Renal pelvis (tissue), 4 donors: ENCODE measurements around the gene TSPAN5. TPM values are rescaled to one million over a fixed set of nuclear protein-coding genes. Genes with fewer than 3 reads are reported as not detected.
"Not testable (repeated sequence)": the region's sequence is repeated elsewhere in the genome, so short reads cannot be mapped to it uniquely, and the experiment has no call there.

Source experiments
- DNase-seq: peaks from one replicate; pipeline ENCODE4 v3.0.0-alpha.2; 2013
- polyA plus RNA-seq, 3 donors: library from polyadenylated mRNA; unstranded; fragments of 120-200 nt; gene quantifications; one replicate each; pipeline ENCODE4 v1.2.1, GENCODE V29; 2013; ENCODE audit not compliant: insufficient read length in 3 of 3

The TSPAN5 gene
- polyA plus RNA-seq, 3 donors, result 21.3 to 28.2 (median 27.4) TPM

DNA sequence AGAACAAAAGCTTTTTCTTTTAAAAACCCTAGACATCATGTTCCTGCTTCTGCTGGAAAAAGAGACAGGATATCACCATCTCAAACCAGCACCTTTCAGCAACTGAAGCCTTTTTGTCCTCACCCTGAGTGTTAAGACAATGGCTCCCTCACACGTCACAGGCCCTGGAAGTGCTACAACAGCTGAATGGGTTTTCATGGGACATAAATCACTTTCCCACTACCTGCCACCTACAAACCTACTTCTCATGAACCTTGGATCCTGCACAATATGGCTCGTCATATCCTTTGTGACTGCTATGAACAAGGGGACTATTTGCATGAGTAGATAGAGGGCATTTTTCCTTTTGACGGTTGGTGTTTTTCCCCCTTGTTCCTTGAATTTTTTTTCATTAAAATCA lies 93.6 kb downstream of the TSPAN5 start:
- DNase-seq, result no peak

- DNase-seq, result no peak
These were observed 98.1 kb downstream of the TSPAN5 start for GRCh38 chr4:98560321-98560720.

- no peak for DNase-seq
These were observed 99.8 kb downstream of the TSPAN5 start for GRCh38 chr4:98558471-98559169.

DNA sequence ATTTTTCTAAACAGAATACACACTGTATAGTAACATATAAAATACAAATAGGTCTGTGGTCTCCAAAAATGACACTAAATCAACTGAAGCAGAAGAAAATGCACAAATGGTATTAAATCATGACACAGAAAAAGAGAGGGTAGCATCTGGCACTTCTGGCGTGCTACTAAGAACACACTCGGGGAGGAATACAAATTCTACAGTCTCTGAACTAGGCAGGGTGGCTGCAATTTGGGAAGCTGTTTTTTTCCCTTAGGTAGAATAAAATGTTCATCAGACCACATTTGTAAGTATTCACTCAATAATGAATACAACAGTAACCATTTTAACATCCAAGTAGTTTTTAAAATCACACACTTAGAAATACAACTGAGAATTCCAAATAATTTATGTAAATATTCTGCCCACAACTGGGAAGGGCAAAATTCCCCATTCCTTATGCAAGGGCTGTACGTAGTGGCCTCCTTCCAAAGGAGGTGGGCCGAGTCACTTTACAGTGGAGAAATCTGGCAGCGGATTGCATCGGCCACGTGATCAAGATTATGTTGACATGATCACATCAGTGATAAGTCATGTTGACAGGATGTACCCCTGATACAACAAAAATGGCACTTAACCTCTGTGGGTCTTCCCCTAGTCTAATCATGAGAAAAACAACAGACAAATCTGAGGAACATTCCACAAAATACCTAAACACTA lies 101.1 kb downstream of the TSPAN5 start:
- DNase-seq, result no peak

GRCh38 chr4:98556451-98556850 lies 102.0 kb downstream of the TSPAN5 start:
- DNase-seq, result no peak

GRCh38 chr4:98555798-98556445 lies 102.5 kb downstream of the TSPAN5 start:
- no peak for DNase-seq

DNA sequence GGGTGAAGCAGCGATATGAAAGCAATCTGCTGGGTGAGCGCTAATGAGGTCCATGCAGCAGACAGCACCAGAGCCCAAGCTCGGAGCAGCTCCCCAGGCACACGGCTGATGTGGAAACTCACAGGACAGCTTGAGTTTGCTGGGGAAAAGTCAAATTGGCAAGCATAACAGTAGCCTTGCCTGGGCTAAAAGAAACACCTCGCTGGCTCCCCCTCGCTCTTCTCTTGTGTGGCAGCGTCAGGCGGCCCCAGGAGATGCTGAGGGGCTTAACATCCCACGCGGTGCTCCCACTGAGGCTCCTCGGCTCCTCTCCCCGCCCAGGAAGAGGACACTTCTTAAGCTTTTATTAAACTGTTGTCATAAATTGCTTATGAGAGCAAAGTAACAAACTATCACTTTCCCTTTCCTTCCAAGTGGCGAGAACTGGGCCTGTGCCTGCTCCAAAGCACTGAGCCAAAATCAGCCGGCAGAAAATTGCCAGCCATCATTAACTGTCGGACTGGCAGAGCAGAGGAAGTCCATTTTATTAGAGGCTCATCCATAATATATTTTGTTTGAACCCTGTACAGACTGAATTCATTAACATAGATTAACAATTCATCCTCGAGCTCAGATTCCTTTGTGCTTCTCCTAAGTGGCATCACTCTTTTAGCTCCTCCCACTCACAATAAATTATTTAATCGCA lies 111.4 kb downstream of the TSPAN5 start:
- no peak for DNase-seq

- no peak for DNase-seq
These were observed 113.5 kb downstream of the TSPAN5 start for GRCh38 chr4:98544818-98545414.

DNA sequence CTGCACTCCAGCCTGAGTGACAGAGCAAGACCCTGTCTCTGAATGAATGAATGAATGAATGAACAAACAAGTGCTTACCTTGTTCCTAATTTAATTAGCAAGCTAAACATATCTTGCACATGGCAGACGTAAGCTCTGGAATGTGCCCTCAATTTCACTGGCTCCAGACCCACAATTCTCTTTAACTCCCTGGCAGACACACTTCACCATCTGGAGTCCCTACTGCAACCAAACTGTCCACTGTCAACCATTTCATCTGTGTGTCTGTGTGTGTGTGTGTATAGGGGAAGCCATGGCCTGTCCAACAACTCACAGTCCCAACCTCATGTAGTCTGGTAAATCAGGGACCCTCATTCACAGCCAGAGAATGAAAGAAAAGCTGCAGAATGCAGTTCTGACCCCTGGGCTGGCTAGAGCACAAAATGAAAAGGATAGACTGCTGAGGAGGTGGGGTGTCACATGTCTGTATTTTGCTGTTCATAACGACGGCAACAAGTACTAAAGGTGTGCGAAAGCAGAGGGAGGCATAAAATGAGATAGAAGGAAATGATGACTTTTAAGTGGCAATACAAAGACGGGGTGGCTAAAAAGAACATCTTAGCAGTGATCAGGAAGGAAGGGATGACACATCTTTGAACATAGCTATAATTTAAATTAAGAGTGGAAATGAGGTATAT lies 114.1 kb downstream of the TSPAN5 start:
- DNase-seq, result no peak

DNA sequence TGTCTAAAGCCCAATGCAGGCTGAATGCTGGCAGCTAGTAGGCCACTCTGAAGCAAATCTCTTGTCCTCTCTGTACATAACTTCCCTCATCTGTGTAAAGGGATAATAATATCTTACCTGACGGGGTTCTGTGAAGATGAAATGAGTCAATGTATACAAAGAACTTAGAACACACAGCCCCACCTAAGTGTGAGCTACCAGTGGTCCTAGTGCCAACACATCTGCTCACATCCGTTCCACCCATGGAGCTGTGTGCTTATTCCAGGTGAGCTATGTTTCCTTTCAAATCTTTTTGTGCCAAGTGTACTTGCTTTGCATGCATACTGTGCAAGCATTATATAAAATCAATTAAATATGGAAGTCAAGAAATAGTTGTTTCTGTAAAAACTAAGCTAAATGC lies 116.4 kb downstream of the TSPAN5 start:
- no peak for DNase-seq

GRCh38 chr4:98540803-98541202 lies 117.6 kb downstream of the TSPAN5 start:
- DNase-seq, result no peak

DNA sequence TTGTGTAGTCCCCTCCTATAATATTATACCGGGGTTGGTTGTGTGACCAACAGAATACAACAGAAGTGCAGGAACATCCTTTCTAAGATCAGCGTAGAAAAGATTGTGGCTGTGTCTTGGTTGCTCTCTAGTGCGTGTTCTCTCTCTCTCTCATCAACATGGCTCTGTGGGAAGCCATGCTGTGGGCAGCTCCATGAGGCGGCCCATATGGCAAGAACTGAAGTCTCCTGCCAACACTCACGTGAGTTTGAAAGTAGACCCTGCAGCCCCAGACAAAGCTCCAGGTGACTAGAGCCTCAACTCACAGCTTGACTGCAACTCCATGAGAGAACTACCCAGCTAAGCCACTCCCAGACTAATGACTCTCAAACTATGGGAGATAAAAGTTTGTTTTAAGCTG lies 118.7 kb downstream of the TSPAN5 start:
- no peak for DNase-seq

- DNase-seq, result no peak
These were observed 119.1 kb downstream of the TSPAN5 start for GRCh38 chr4:98539299-98539698.

DNA sequence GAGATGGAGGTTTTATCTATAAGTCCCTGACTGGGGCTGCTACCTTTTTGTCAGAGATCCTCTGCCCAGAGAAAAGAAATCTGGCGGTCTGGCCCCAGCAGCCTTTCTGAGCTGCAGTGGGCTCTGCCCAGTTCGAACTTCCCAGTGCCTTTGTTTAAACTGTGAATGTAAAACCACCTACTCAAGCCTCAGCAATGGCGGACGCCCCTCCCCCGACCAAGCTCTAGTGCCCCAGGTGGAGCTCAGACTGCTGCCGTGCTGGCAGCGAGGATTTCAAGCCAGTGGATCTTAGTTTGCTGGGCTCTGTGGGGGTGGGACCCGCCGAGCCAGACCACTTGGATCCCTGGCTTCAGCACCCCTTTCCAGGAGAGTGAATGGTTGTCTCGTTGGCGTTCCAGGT lies 121.8 kb downstream of the TSPAN5 start:
- no peak for DNase-seq

DNA sequence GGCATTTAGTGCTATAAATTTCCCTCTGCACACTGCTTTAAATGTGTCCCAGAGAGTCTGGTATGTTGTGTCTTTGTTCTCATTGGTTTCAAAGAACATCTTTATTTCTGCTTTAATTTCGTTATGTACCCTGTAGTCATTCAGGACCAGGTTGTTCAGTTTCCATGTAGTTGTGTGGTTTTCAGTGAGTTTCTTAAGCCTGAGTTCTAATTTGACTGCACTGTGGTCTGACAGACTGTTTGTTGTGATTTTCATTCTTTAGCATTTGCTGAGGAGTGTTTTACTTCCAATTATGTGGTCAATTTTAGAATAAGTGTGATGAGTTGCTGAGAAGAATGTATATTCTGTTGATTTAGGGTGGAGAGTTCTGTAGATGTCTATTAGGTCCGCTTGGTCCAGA lies 124.3 kb downstream of the TSPAN5 start:
- DNase-seq, result not testable (repeated sequence)

DNA sequence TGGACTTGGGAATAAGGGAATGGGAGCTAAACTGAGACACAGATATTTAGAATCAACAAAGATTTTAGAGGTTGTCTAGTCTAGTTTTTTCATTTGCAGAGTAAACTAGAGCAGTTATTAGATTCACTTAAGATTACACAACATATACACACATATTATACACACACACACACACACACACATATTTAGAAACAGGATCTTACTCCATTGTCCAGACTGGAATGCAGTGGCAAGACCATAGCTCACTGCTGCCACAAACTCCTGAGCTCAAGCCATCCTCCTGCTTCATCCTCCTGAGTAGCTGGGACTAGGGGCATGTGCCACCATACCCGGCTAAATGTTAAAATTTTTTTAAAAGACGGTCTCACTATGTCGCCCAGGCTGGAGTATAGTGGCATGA lies 127.8 kb downstream of the TSPAN5 start:
- no peak for DNase-seq

DNA sequence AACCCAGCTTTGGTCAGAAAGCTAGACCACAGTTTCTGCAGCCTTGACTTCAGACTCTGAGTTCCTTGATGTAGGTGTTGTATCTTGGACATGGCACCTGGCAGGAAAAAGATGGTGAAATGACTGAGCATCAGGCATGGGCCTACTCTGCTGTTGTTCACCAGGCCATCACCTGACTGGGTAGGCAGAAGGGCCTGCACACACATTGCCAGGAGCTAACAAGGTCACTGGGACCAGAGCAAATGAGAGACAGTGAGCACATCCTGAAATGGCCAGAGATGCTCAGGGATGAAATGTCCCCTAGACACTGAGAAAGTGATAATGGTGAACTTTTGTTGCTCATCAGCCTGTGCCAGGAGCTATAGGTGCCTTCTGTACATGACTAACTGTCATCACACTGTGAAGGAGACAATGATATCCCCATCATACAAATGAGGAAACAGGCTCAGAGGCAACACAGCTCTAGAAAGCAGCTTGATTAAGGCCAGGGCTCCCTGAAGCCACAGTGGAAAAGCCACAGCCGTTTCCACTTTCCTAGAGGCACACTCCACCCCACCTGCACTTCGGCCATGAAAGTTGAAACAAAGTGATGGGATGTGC lies 128.3 kb downstream of the TSPAN5 start:
- no peak for DNase-seq

GRCh38 chr4:98528882-98529281 lies 129.5 kb downstream of the TSPAN5 start:
- DNase-seq, result no peak

DNA sequence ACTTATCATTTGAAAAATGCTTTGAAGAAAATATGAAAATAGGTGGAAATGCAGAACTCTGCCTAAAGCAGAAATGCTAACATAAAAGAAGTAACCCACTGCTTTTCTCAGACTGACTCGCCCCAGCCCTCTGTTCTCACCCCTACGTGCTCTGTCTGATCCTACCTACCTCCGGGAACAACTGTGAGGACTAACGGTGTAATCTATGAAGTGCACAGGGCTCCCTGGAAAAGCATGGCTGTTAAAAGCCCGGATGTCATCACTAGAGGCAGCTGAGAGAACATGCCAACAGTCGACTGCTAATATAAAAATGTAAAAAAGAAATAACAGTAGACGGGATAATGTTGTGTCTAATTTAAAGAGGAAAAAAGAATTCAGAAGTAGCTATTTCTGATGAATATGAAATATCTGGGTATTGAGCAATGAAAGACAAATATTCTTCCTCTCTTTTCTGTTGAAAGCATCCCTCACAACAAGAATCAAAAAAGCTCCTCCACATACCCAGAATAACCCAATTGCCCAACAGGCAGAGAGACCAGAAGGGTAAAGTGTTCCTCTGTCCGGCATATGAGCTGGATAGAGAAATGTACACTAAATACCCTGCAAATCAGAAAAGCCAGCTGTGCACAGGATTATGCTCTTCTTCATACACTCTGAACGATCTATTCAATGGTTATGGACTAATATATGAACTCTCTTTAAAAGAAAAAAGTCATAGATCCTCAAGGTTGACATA lies 130.7 kb downstream of the TSPAN5 start:
- DNase-seq, result no peak

GRCh38 chr4:98524230-98524629 lies 134.2 kb downstream of the TSPAN5 start:
- DNase-seq, result no peak
